ENCODE data around the gene PPA1.

PPA1 gene

GRCh38 chr10:70175516-70175915 lies 57.7 kb downstream of the PPA1 start:
- no peaks in the 10 kb centered on the region for H3K27me3 ChIP-seq (ENCODE audit: control insufficient read depth in 1 of 2, insufficient read depth in 2 of 2, low read length in 2 of 2)
- H3K36me3 ChIP-seq (ENCODE audit: control insufficient read depth in 1 of 2, insufficient read depth in 2 of 2, low read length in 2 of 2): no peaks in the 10 kb centered on the region
- H3K9me3 ChIP-seq (ENCODE audit: control insufficient read depth in 1 of 2, low read length in 2 of 2): peaks cover 0 to 2% of the 10 kb centered on the region in 2 donors

DNA sequence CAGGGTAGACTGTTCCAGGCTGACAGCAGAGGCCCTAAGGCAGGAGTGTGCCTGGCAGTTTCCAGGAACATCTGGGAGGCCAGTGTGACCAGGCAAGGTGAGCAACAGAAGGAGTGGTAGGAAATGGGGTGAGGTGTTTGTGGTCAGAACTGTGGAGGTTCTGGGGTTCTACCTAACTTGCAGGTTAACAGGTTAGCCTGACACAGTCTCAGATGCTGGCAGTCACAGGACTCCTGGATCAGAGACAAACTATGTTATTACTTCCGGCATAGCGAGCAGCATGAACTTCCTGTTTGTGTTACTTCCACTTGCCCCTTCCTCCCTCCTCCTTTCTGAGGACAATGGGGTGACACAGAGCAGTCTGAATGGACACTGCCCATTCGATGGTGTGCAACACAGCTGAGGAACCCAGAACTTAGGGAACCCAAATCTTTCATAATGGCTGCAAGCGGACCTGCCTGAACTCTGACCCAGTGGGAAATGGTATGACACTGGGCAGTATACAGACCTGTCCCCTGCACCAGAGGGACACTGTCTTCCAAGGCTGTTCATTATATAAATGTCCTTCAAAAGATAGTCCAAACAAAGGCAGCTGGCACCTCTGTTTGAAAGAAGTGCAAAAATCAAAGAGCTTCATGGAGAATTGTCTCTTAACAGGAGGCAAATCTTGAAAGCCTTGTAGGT lies 59.0 kb downstream of the PPA1 start:
- Histone ChIP-seq H3K4me1 (ENCODE audit: control insufficient read depth in 1 of 2, insufficient read depth in 2 of 2, low read length in 2 of 2) (peaks cover 13 to 14% of the 10 kb centered on the region in 2 donors), H3K36me3 (ENCODE audit: control insufficient read depth in 1 of 2, insufficient read depth in 2 of 2, low read length in 2 of 2) (no peaks in the 10 kb centered on the region), H3K9me3 (ENCODE audit: control insufficient read depth in 1 of 2, low read length in 2 of 2) (no peaks in the 10 kb centered on the region), H3K27me3 (ENCODE audit: control insufficient read depth in 1 of 2, insufficient read depth in 2 of 2, low read length in 2 of 2) (no peaks in the 10 kb centered on the region), H3K27ac (ENCODE audit: low read depth, low read length) (peak overlapping the region; percentile 30), H3K4me3 (ENCODE audit: low read depth in 1 of 2, low read length in 2 of 2) (peak overlapping the region in 1 of 2 donors; percentile 6), H3K9ac (ENCODE audit: low read depth in 1 of 2, low read length in 2 of 2) (peak overlapping the region in 1 of 2 donors; percentile 26)

More at GRCh38 chr10:70175516-70175915, 57.7 kb downstream of the PPA1 start:
- Histone ChIP-seq H3K4me3 (ENCODE audit: low read depth in 1 of 2, low read length in 2 of 2) (no peak overlapping the region), H3K4me1 (ENCODE audit: control insufficient read depth in 1 of 2, insufficient read depth in 2 of 2, low read length in 2 of 2) (peaks cover 7 to 10% of the 10 kb centered on the region in 2 donors), H3K9ac (ENCODE audit: low read depth in 1 of 2, low read length in 2 of 2) (no peak overlapping the region), H3K27ac (ENCODE audit: low read depth, low read length) (no peak overlapping the region)

GRCh38 chr10:70169649-70170364 lies 63.4 kb downstream of the PPA1 start:
- Histone ChIP-seq H3K9ac (ENCODE audit: low read depth in 1 of 2, low read length in 2 of 2) (peak overlapping the region; percentile 92 to 98), H3K27ac (ENCODE audit: low read depth, low read length) (peak overlapping the region; percentile 77), H3K4me3 (ENCODE audit: low read depth in 1 of 2, low read length in 2 of 2) (peak overlapping the region; percentile 93), H3K9me3 (ENCODE audit: control insufficient read depth in 1 of 2, low read length in 2 of 2) (no peaks in the 10 kb centered on the region), H3K36me3 (ENCODE audit: control insufficient read depth in 1 of 2, insufficient read depth in 2 of 2, low read length in 2 of 2) (peaks cover 5 to 11% of the 10 kb centered on the region in 2 donors), H3K27me3 (ENCODE audit: control insufficient read depth in 1 of 2, insufficient read depth in 2 of 2, low read length in 2 of 2) (no peaks in the 10 kb centered on the region), H3K4me1 (ENCODE audit: control insufficient read depth in 1 of 2, insufficient read depth in 2 of 2, low read length in 2 of 2) (peaks cover 20 to 34% of the 10 kb centered on the region in 2 donors)

- Histone ChIP-seq H3K9ac (ENCODE audit: low read depth in 1 of 2, low read length in 2 of 2) (peak overlapping the region; percentile 16 to 98), H3K4me3 (ENCODE audit: low read depth in 1 of 2, low read length in 2 of 2) (peak overlapping the region; percentile 93), H3K9me3 (ENCODE audit: control insufficient read depth in 1 of 2, low read length in 2 of 2) (no peaks in the 10 kb centered on the region), H3K4me1 (ENCODE audit: control insufficient read depth in 1 of 2, insufficient read depth in 2 of 2, low read length in 2 of 2) (peaks cover 21 to 33% of the 10 kb centered on the region in 2 donors), H3K36me3 (ENCODE audit: control insufficient read depth in 1 of 2, insufficient read depth in 2 of 2, low read length in 2 of 2) (peaks cover 5 to 11% of the 10 kb centered on the region in 2 donors), H3K27ac (ENCODE audit: low read depth, low read length) (no peak overlapping the region), H3K27me3 (ENCODE audit: control insufficient read depth in 1 of 2, insufficient read depth in 2 of 2, low read length in 2 of 2) (no peaks in the 10 kb centered on the region)
These were observed 64.2 kb downstream of the PPA1 start for GRCh38 chr10:70169011-70169410.

DNA sequence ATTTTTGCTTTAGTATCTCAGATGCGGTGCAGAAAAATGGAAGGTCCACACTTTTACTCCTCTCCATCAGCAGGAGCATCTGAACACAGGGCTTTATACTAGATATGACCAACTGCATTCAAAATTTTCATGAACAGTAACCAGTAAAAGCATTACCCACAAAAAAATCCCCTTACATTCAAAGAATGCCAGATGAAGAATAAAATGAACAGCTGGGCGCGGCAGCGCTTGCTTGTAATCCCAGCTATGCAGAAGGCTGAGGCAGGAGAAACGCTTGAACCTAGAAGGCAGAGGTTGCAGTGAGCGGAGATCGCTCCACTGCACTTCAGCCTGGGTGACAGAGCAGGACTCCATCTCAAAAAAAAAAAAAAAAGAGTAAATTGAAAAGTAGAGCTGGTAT lies 66.0 kb downstream of the PPA1 start:
- Histone ChIP-seq H3K36me3 (ENCODE audit: control insufficient read depth in 1 of 2, insufficient read depth in 2 of 2, low read length in 2 of 2) (peaks cover 5 to 11% of the 10 kb centered on the region in 2 donors), H3K4me3 (ENCODE audit: low read depth in 1 of 2, low read length in 2 of 2) (no peak overlapping the region), H3K27ac (ENCODE audit: low read depth, low read length) (no peak overlapping the region), H3K9ac (ENCODE audit: low read depth in 1 of 2, low read length in 2 of 2) (no peak overlapping the region), H3K4me1 (ENCODE audit: control insufficient read depth in 1 of 2, insufficient read depth in 2 of 2, low read length in 2 of 2) (peaks cover 29 to 40% of the 10 kb centered on the region in 2 donors), H3K9me3 (ENCODE audit: control insufficient read depth in 1 of 2, low read length in 2 of 2) (no peaks in the 10 kb centered on the region), H3K27me3 (ENCODE audit: control insufficient read depth in 1 of 2, insufficient read depth in 2 of 2, low read length in 2 of 2) (no peaks in the 10 kb centered on the region)

GRCh38 chr10:70166394-70166793 lies 66.8 kb downstream of the PPA1 start:
- no peaks in the 10 kb centered on the region for H3K9me3 ChIP-seq (ENCODE audit: control insufficient read depth in 1 of 2, low read length in 2 of 2)
- no peak overlapping the region for H3K4me3 ChIP-seq (ENCODE audit: low read depth in 1 of 2, low read length in 2 of 2)
- H3K9ac ChIP-seq (ENCODE audit: low read depth in 1 of 2, low read length in 2 of 2): no peak overlapping the region
- no peak overlapping the region for H3K27ac ChIP-seq (ENCODE audit: low read depth, low read length)
- H3K4me1 ChIP-seq (ENCODE audit: control insufficient read depth in 1 of 2, insufficient read depth in 2 of 2, low read length in 2 of 2): peaks cover 29 to 40% of the 10 kb centered on the region in 2 donors
- H3K27me3 ChIP-seq (ENCODE audit: control insufficient read depth in 1 of 2, insufficient read depth in 2 of 2, low read length in 2 of 2): no peaks in the 10 kb centered on the region
- H3K36me3 ChIP-seq (ENCODE audit: control insufficient read depth in 1 of 2, insufficient read depth in 2 of 2, low read length in 2 of 2): peaks cover 5 to 15% of the 10 kb centered on the region in 2 donors

- Histone ChIP-seq H3K9me3 (ENCODE audit: control insufficient read depth in 1 of 2, low read length in 2 of 2) (no peaks in the 10 kb centered on the region), H3K27ac (ENCODE audit: low read depth, low read length) (no peak overlapping the region), H3K4me1 (ENCODE audit: control insufficient read depth in 1 of 2, insufficient read depth in 2 of 2, low read length in 2 of 2) (peaks cover 22 to 37% of the 10 kb centered on the region in 2 donors), H3K27me3 (ENCODE audit: control insufficient read depth in 1 of 2, insufficient read depth in 2 of 2, low read length in 2 of 2) (no peaks in the 10 kb centered on the region), H3K4me3 (ENCODE audit: low read depth in 1 of 2, low read length in 2 of 2) (no peak overlapping the region), H3K9ac (ENCODE audit: low read depth in 1 of 2, low read length in 2 of 2) (no peak overlapping the region), H3K36me3 (ENCODE audit: control insufficient read depth in 1 of 2, insufficient read depth in 2 of 2, low read length in 2 of 2) (peaks cover 5 to 26% of the 10 kb centered on the region in 2 donors)
These were observed 69.1 kb downstream of the PPA1 start for GRCh38 chr10:70164163-70164562.

DNA sequence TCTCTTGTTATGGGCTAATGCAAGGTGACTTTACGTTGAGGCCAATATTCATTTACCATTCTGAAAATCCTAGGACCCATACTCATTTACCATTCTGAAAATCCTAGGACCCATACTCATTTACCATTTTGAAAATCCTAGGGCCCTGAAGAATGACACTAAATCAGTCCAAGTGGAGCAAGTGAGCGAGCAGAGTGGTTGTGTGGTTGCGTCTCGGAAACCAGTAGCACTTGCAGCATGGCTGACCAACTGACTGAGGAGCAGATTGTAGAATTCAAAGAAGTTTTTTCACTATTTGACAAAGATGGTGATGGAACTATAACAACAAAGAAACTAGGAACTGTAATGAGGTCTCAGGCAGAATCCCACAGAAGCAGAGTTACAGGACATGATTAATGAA lies 69.8 kb downstream of the PPA1 start:
- H3K36me3 ChIP-seq (ENCODE audit: control insufficient read depth in 1 of 2, insufficient read depth in 2 of 2, low read length in 2 of 2): peaks cover 9 to 28% of the 10 kb centered on the region in 2 donors
- H3K9me3 ChIP-seq (ENCODE audit: control insufficient read depth in 1 of 2, low read length in 2 of 2): no peaks in the 10 kb centered on the region
- no peaks in the 10 kb centered on the region for H3K27me3 ChIP-seq (ENCODE audit: control insufficient read depth in 1 of 2, insufficient read depth in 2 of 2, low read length in 2 of 2)
- no peak overlapping the region for H3K27ac ChIP-seq (ENCODE audit: low read depth, low read length)
- H3K9ac ChIP-seq (ENCODE audit: low read depth in 1 of 2, low read length in 2 of 2): no peak overlapping the region
- H3K4me3 ChIP-seq (ENCODE audit: low read depth in 1 of 2, low read length in 2 of 2): no peak overlapping the region
- H3K4me1 ChIP-seq (ENCODE audit: control insufficient read depth in 1 of 2, insufficient read depth in 2 of 2, low read length in 2 of 2): peaks cover 16 to 30% of the 10 kb centered on the region in 2 donors

- Histone ChIP-seq H3K9me3 (ENCODE audit: control insufficient read depth in 1 of 2, low read length in 2 of 2) (no peaks in the 10 kb centered on the region), H3K4me3 (ENCODE audit: low read depth in 1 of 2, low read length in 2 of 2) (no peak overlapping the region), H3K27ac (ENCODE audit: low read depth, low read length) (no peak overlapping the region), H3K9ac (ENCODE audit: low read depth in 1 of 2, low read length in 2 of 2) (no peak overlapping the region), H3K27me3 (ENCODE audit: control insufficient read depth in 1 of 2, insufficient read depth in 2 of 2, low read length in 2 of 2) (no peaks in the 10 kb centered on the region), H3K4me1 (ENCODE audit: control insufficient read depth in 1 of 2, insufficient read depth in 2 of 2, low read length in 2 of 2) (peaks cover 16 to 24% of the 10 kb centered on the region in 2 donors), H3K36me3 (ENCODE audit: control insufficient read depth in 1 of 2, insufficient read depth in 2 of 2, low read length in 2 of 2) (peaks cover 9 to 34% of the 10 kb centered on the region in 2 donors)
These were observed 70.4 kb downstream of the PPA1 start for GRCh38 chr10:70162892-70163201.

DNA sequence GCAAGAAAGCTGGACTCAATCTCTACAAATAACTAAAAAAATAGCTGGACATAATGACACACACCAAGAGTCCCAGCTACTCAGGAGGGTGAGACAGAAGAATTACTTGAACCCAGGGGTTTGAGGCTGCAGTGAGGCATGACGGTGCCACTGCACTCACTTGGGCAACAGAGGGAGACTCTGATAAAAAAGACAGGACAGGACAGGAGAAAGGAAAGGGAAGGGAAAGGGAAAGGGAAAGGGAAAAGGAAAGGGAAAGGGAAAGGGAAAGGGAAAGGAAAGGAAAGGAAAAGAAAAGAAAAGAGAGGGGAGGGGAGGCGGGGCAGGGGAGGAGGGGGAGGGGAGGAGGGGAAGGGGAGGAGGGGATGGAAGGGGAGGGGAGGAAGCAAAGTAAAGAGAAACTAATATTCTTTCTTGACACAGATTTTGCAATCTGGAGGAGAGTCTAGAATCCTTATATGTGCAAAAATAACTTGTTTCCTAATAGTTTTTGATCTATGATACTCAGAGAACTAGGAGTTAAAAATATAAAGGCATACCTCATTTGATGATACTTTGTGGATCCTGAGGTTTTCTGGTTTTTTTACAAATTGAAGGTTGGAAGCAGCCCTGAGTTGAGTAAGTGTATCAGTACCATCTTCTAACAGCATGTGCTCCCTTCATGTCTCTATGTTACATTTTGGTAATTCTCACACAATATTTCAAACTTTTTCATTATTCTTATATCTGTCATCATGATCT lies 70.9 kb downstream of the PPA1 start:
- Histone ChIP-seq H3K27ac (ENCODE audit: low read depth, low read length) (no peak overlapping the region), H3K4me1 (ENCODE audit: control insufficient read depth in 1 of 2, insufficient read depth in 2 of 2, low read length in 2 of 2) (peaks cover 16 to 21% of the 10 kb centered on the region in 2 donors), H3K9me3 (ENCODE audit: control insufficient read depth in 1 of 2, low read length in 2 of 2) (no peaks in the 10 kb centered on the region), H3K27me3 (ENCODE audit: control insufficient read depth in 1 of 2, insufficient read depth in 2 of 2, low read length in 2 of 2) (no peaks in the 10 kb centered on the region), H3K36me3 (ENCODE audit: control insufficient read depth in 1 of 2, insufficient read depth in 2 of 2, low read length in 2 of 2) (peaks cover 9 to 37% of the 10 kb centered on the region in 2 donors), H3K9ac (ENCODE audit: low read depth in 1 of 2, low read length in 2 of 2) (no peak overlapping the region), H3K4me3 (ENCODE audit: low read depth in 1 of 2, low read length in 2 of 2) (no peak overlapping the region)
